Measurements from ENCODE around the gene SIGLEC10. TPM values are rescaled to one million over a fixed set of nuclear protein-coding genes. Genes with fewer than 3 reads are reported as not detected.

SIGLEC10 gene
- total and polyA plus RNA-seq, 2 experiments from 2014 or later = 0.47 TPM; not detected in 1

GRCh38 chr19:51440846-51441409, 23.5 kb upstream of the SIGLEC10 start:
- Mint-ChIP-seq H3K27ac (no peak overlapping the region), H3K4me1 (no peaks in the 10 kb centered on the region; the same call in 2 of the 3 replicates), H3K9me3 (peaks cover 3% of the 10 kb centered on the region; the same call in 1 of the 3 replicates), H3K36me3 (ENCODE audit: low read depth) (no peaks in the 10 kb centered on the region), H3K4me3 (no peak overlapping the region), H3K27me3 (ENCODE audit: insufficient read depth, low read depth, poor library complexity) (peaks cover 8% of the 10 kb centered on the region)
- TF ChIP-seq NANOG (IDR thresholded peaks at IDR 0.05; ENCODE audit: borderline replicate concordance) (no peak), STAT1 (IDR thresholded peaks at IDR 0.05; ENCODE audit: unreplicated experiment) (no peak), ZNF114 (CRISPR knock-in tag; IDR thresholded peaks at IDR 0.05) (no peak), JUNB (IDR thresholded peaks at IDR 0.05; ENCODE audit: unreplicated experiment) (no peak), POLR2AphosphoS5 (IDR thresholded peaks at IDR 0.05; ENCODE audit: low read depth) (no peak), ZNF331 (CRISPR knock-in tag; IDR thresholded peaks at IDR 0.05; ENCODE audit: low read depth) (no peak), EZH2phosphoT487 (IDR thresholded peaks at IDR 0.05; ENCODE audit: unreplicated experiment) (no peak), CTCF (conservative IDR thresholded peaks at IDR 0.05; ENCODE audit: low read depth in 2 of 2) (no peak), ZNF462 (CRISPR knock-in tag; IDR thresholded peaks at IDR 0.05) (no peak), CREB1 (CRISPR knock-in tag; IDR thresholded peaks at IDR 0.05; ENCODE audit: low read depth) (no peak), ETS1 (IDR thresholded peaks at IDR 0.05) (no peak), REST (IDR thresholded peaks at IDR 0.05; ENCODE audit: unreplicated experiment) (no peak), EZH2 (IDR thresholded peaks at IDR 0.05; ENCODE audit: low read depth, unreplicated experiment) (no peak)
- Histone ChIP-seq H3K4me1 (ENCODE audit: insufficient read depth) (no peaks in the 10 kb centered on the region; the same call in 1 of the 2 replicates), H3K4me2 (no peak overlapping the region), H4K20me1 (replicated peaks; ENCODE audit: insufficient read depth) (no peaks in the 10 kb centered on the region), H3K9me2 (ENCODE audit: insufficient read depth) (no peaks in the 10 kb centered on the region), H3K27me3 (ENCODE audit: insufficient read depth) (no peaks in the 10 kb centered on the region), H3K79me2 (replicated peaks; ENCODE audit: insufficient read depth) (no peaks in the 10 kb centered on the region), H3K36me3 (ENCODE audit: insufficient read depth) (no peaks in the 10 kb centered on the region; the same call in 1 of the 2 replicates), H3K27ac (ENCODE audit: low read depth) (no peak overlapping the region), H2AFZ (0 out of 2 replicates have a peak overlapping the region, but pooled peaks have one; percentile 76), H3F3A (replicated peaks; ENCODE audit: low read depth) (no peaks in the 10 kb centered on the region), H3K4me3 (no peak overlapping the region)
- DNase-seq (ENCODE audit: low spot score) (no peak), ATAC-seq (no peak)
